C4-2B (cell line): ENCODE results near the gene MOV10L1.

ENCODE experiments used
- ZFX ChIP-seq: fragments of 450-650 bp; IDR thresholded peaks from 2 replicates; pipeline ENCODE4 v1.6.1; 2017
- TF ChIP-seq, protein P1 (sequence below): fragments of 450-650 bp; conservative IDR thresholded peaks from 2 replicates; pipeline ENCODE4 v1.5.1; 2017; ENCODE audit warnings: mild to moderate bottlenecking

DNA sequence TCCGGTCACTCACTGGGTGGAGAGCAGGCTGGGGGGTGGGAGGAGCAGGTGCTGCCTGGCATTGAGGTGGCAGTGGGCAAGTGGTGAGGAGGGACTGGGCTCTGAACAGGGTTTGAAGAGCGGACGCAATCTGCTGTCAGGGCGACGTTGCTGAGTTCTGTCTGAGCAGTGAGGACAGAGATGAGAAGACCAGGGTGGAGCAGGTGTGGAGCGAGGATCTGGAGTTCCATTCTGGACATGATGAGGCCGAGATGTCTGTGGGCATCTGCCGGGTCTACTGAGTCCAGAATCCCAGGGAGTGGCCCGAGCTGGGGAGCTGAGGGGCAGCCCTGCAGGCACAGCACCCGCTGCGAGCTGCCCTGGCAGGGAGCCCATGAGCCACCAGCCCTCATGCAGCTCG, 2.2 kb upstream of the MOV10L1 start:
- TF ChIP-seq, protein P1, sequence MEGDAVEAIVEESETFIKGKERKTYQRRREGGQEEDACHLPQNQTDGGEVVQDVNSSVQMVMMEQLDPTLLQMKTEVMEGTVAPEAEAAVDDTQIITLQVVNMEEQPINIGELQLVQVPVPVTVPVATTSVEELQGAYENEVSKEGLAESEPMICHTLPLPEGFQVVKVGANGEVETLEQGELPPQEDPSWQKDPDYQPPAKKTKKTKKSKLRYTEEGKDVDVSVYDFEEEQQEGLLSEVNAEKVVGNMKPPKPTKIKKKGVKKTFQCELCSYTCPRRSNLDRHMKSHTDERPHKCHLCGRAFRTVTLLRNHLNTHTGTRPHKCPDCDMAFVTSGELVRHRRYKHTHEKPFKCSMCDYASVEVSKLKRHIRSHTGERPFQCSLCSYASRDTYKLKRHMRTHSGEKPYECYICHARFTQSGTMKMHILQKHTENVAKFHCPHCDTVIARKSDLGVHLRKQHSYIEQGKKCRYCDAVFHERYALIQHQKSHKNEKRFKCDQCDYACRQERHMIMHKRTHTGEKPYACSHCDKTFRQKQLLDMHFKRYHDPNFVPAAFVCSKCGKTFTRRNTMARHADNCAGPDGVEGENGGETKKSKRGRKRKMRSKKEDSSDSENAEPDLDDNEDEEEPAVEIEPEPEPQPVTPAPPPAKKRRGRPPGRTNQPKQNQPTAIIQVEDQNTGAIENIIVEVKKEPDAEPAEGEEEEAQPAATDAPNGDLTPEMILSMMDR = no peak
- TF ChIP-seq ZFX = no peak
